Ishikawa (cell line): ENCODE data around the gene STK38.

Experiments used
- CEBPB ChIP-seq: IDR thresholded peaks from 2 replicates; pipeline ENCODE4 v1.6.1; 2012
- CREB1 ChIP-seq: IDR thresholded peaks from 2 replicates; pipeline ENCODE4 v1.6.1; 2012; ENCODE audit warnings: low read depth
- EP300 ChIP-seq: IDR thresholded peaks from 2 replicates; pipeline ENCODE4 v1.6.1; 2012; ENCODE audit warnings: borderline replicate concordance
- FOXM1 ChIP-seq: IDR thresholded peaks from 2 replicates; pipeline ENCODE4 v1.6.1; 2012; ENCODE audit warnings: low read depth, borderline replicate concordance
- NFIC ChIP-seq: IDR thresholded peaks from 2 replicates; pipeline ENCODE4 v1.6.1; 2012
- RAD21 ChIP-seq: IDR thresholded peaks from 2 replicates; pipeline ENCODE4 v1.6.1; 2012; ENCODE audit warnings: low read depth
- TEAD4 ChIP-seq: IDR thresholded peaks from 2 replicates; pipeline ENCODE4 v1.6.1; 2012
- YY1 ChIP-seq: IDR thresholded peaks from 2 replicates; pipeline ENCODE4 v1.6.1; 2012; ENCODE audit warnings: low read depth
- TF ChIP-seq, protein P1 (sequence below): IDR thresholded peaks from 2 replicates; pipeline ENCODE4 v1.6.1; 2012

- TF ChIP-seq CEBPB (no peak), EP300 (no peak), FOXM1 (no peak), TEAD4 (no peak), RAD21 (no peak), YY1 (no peak), CREB1 (no peak), NFIC (no peak)
- TF ChIP-seq, protein P1, sequence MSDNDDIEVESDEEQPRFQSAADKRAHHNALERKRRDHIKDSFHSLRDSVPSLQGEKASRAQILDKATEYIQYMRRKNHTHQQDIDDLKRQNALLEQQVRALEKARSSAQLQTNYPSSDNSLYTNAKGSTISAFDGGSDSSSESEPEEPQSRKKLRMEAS = no peak
Observed at GRCh38 chr6:36581716-36582115, 34.4 kb upstream of the STK38 start.
